ENCODE results near the gene COLEC12. TPM values are rescaled to one million over a fixed set of nuclear protein-coding genes. Genes with fewer than 3 reads are reported as not detected.

COLEC12 gene
- polyA plus RNA-seq, 1 donor (not counting 4 experiments of a cell fraction or from before 2014, with no cell fraction given) = not detected

DNA sequence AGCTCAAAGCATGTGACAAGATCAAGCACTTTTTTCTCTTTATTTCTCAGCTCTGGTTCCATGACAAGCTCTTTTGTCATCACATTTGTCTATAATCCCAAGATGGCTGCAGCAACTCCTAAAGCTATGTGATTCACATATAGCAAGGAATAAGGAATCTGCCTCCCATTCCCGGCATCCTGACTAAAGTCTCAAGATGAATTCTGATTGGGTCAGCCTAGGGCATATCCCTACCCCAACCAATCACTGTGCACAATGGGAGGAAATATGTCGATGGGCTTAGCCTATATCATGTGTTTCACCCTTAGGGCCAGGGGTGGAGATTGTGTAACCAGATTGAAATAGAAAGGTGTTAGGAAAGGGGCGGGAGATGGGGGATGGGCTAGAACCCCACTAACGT is 23.1 kb upstream of the COLEC12 start:
- dilution Hi-C loops (cut with MboI; ENCODE audit: extremely low pct_ligation_motif_present, low sequenced_read_pairs) = no loop called here
- H3K9me3 ChIP-seq (ENCODE audit: control insufficient read depth, low read depth, low read length) = no peaks in the 10 kb centered on the region
- H3K79me2 ChIP-seq (ENCODE audit: control insufficient read depth, insufficient read depth, low read length) = no peaks in the 10 kb centered on the region
- no peaks in the 10 kb centered on the region for H3K36me3 ChIP-seq (ENCODE audit: control insufficient read depth in 2 of 2, extremely low read depth in 1 of 2, insufficient read depth in 2 of 2, low read length in 2 of 2)
- no peak for TF ChIP-seq CTCF (optimal IDR thresholded peaks at IDR 0.05 in 1 of 3, IDR thresholded peaks at IDR 0.05 in 1 of 3, conservative IDR thresholded peaks at IDR 0.05 in 1 of 3; ENCODE audit: extremely low read depth in 1 of 3, insufficient read depth in 2 of 3, low read length in 3 of 3)
- no peak for TF ChIP-seq EZH2 (IDR thresholded peaks at IDR 0.05; ENCODE audit: low read length)
- H3K4me3 ChIP-seq (ENCODE audit: control insufficient read depth in 2 of 3, extremely low read depth in 1 of 3, insufficient read depth in 2 of 3, low read depth in 1 of 3, low read length in 3 of 3) = no peak overlapping the region
- H4K20me1 ChIP-seq (ENCODE audit: control insufficient read depth, extremely low read depth, insufficient read depth, low read length) = no peaks in the 10 kb centered on the region
- H3K4me2 ChIP-seq (ENCODE audit: control insufficient read depth, extremely low read depth, insufficient read depth, low read depth, low read length) = no peak overlapping the region
- FAIRE-seq (no peak), DNase-seq (ENCODE audit: low read depth, low spot score) (no peak)
- H3K27ac ChIP-seq (ENCODE audit: control insufficient read depth, insufficient read depth, low read length) = no peak overlapping the region
- H2AFZ ChIP-seq (ENCODE audit: control insufficient read depth, low read length) = no peak overlapping the region
- H3K27me3 ChIP-seq (ENCODE audit: control insufficient read depth, extremely low read depth, insufficient read depth, low read length) = no peaks in the 10 kb centered on the region
- H3K9me1 ChIP-seq (ENCODE audit: control insufficient read depth, extremely low read depth, insufficient read depth, low read length) = no peaks in the 10 kb centered on the region
- H3K9ac ChIP-seq (ENCODE audit: control insufficient read depth, extremely low read depth, insufficient read depth, low read length) = no peak overlapping the region
- peaks cover 16% of the 10 kb centered on the region for H3K4me1 ChIP-seq (ENCODE audit: control insufficient read depth, extremely low read depth, insufficient read depth, low read length)

- Histone ChIP-seq H2AFZ (ENCODE audit: control insufficient read depth, low read length) (no peak overlapping the region), H4K20me1 (ENCODE audit: control insufficient read depth, extremely low read depth, insufficient read depth, low read length) (no peaks in the 10 kb centered on the region), H3K4me3 (ENCODE audit: control insufficient read depth in 2 of 3, extremely low read depth in 1 of 3, insufficient read depth in 2 of 3, low read depth in 1 of 3, low read length in 3 of 3) (no peak overlapping the region), H3K79me2 (ENCODE audit: control insufficient read depth, insufficient read depth, low read length) (no peaks in the 10 kb centered on the region), H3K27me3 (ENCODE audit: control insufficient read depth, extremely low read depth, insufficient read depth, low read length) (no peaks in the 10 kb centered on the region), H3K4me2 (ENCODE audit: control insufficient read depth, extremely low read depth, insufficient read depth, low read depth, low read length) (no peak overlapping the region), H3K4me1 (ENCODE audit: control insufficient read depth, extremely low read depth, insufficient read depth, low read length) (peaks cover 3% of the 10 kb centered on the region), H3K9me3 (ENCODE audit: control insufficient read depth, low read depth, low read length) (no peaks in the 10 kb centered on the region), H3K36me3 (ENCODE audit: control insufficient read depth in 2 of 2, extremely low read depth in 1 of 2, insufficient read depth in 2 of 2, low read length in 2 of 2) (no peaks in the 10 kb centered on the region), H3K9ac (ENCODE audit: control insufficient read depth, extremely low read depth, insufficient read depth, low read length) (no peak overlapping the region), H3K9me1 (ENCODE audit: control insufficient read depth, extremely low read depth, insufficient read depth, low read length) (no peaks in the 10 kb centered on the region), H3K27ac (ENCODE audit: control insufficient read depth, insufficient read depth, low read length) (no peak overlapping the region)
- dilution Hi-C loops (cut with MboI; ENCODE audit: extremely low pct_ligation_motif_present, low sequenced_read_pairs) = no loop called here
- FAIRE-seq (no peak), DNase-seq (ENCODE audit: low read depth, low spot score) (no peak)
- TF ChIP-seq EZH2 (IDR thresholded peaks at IDR 0.05; ENCODE audit: low read length) = no peak
- TF ChIP-seq CTCF (optimal IDR thresholded peaks at IDR 0.05 in 1 of 3, IDR thresholded peaks at IDR 0.05 in 1 of 3, conservative IDR thresholded peaks at IDR 0.05 in 1 of 3; ENCODE audit: extremely low read depth in 1 of 3, insufficient read depth in 2 of 3, low read length in 3 of 3) = no peak
These were observed 18.7 kb upstream of the COLEC12 start for GRCh38 chr18:519019-519879.

All from keratinocyte (primary cell).